ENCODE results near the gene ZRANB1.

Gene ZRANB1

GRCh38 chr10:124943301-124944092 lies 1.6 kb downstream of the ZRANB1 start:
- TF ChIP-seq GATA2 (IDR thresholded peaks at IDR 0.05; ENCODE audit: low read depth, low read length) (no peak), GATA3 (IDR thresholded peaks at IDR 0.05; ENCODE audit: low read depth, low read length) (no peak)

GRCh38 chr10:124944982-124945381 lies 3.1 kb downstream of the ZRANB1 start:
- TF ChIP-seq GATA3 (IDR thresholded peaks at IDR 0.05; ENCODE audit: low read depth, low read length): no peak
- no peak for TF ChIP-seq GATA2 (IDR thresholded peaks at IDR 0.05; ENCODE audit: low read depth, low read length)

GRCh38 chr10:124946945-124947344 lies 5.0 kb downstream of the ZRANB1 start:
- TF ChIP-seq GATA3 (IDR thresholded peaks at IDR 0.05; ENCODE audit: low read depth, low read length) (no peak), GATA2 (IDR thresholded peaks at IDR 0.05; ENCODE audit: low read depth, low read length) (no peak)

- TF ChIP-seq GATA2 (IDR thresholded peaks at IDR 0.05; ENCODE audit: low read depth, low read length) (no peak), GATA3 (IDR thresholded peaks at IDR 0.05; ENCODE audit: low read depth, low read length) (no peak)
Measured at GRCh38 chr10:124949543-124949942, 7.6 kb downstream of the ZRANB1 start.

- no peak for TF ChIP-seq GATA2 (IDR thresholded peaks at IDR 0.05; ENCODE audit: low read depth, low read length)
- TF ChIP-seq GATA3 (IDR thresholded peaks at IDR 0.05; ENCODE audit: low read depth, low read length): no peak
Measured at GRCh38 chr10:124952123-124952522, 10.2 kb downstream of the ZRANB1 start.

- TF ChIP-seq GATA3 (IDR thresholded peaks at IDR 0.05; ENCODE audit: low read depth, low read length) (no peak), GATA2 (IDR thresholded peaks at IDR 0.05; ENCODE audit: low read depth, low read length) (no peak)
Measured at GRCh38 chr10:124953421-124953820, 11.5 kb downstream of the ZRANB1 start.

GRCh38 chr10:124955243-124955642 lies 13.3 kb downstream of the ZRANB1 start:
- TF ChIP-seq GATA2 (IDR thresholded peaks at IDR 0.05; ENCODE audit: low read depth, low read length): no peak

- TF ChIP-seq GATA3 (IDR thresholded peaks at IDR 0.05; ENCODE audit: low read depth, low read length) (no peak), GATA2 (IDR thresholded peaks at IDR 0.05; ENCODE audit: low read depth, low read length) (no peak)
Measured at GRCh38 chr10:124955868-124956267, 13.9 kb downstream of the ZRANB1 start.

GRCh38 chr10:124956764-124957163 lies 14.8 kb downstream of the ZRANB1 start:
- TF ChIP-seq GATA2 (IDR thresholded peaks at IDR 0.05; ENCODE audit: low read depth, low read length): no peak

- no peak for TF ChIP-seq GATA2 (IDR thresholded peaks at IDR 0.05; ENCODE audit: low read depth, low read length)
- no peak for TF ChIP-seq GATA3 (IDR thresholded peaks at IDR 0.05; ENCODE audit: low read depth, low read length)
Measured at GRCh38 chr10:124957404-124957947, 15.6 kb downstream of the ZRANB1 start.

GRCh38 chr10:124959564-124959963 lies 17.6 kb downstream of the ZRANB1 start:
- TF ChIP-seq GATA3 (IDR thresholded peaks at IDR 0.05; ENCODE audit: low read depth, low read length) (no peak), GATA2 (IDR thresholded peaks at IDR 0.05; ENCODE audit: low read depth, low read length) (no peak)

- TF ChIP-seq GATA2 (IDR thresholded peaks at IDR 0.05; ENCODE audit: low read depth, low read length): no peak
- TF ChIP-seq GATA3 (IDR thresholded peaks at IDR 0.05; ENCODE audit: low read depth, low read length): no peak
Measured at GRCh38 chr10:124961248-124961570, 19.3 kb downstream of the ZRANB1 start.

- TF ChIP-seq GATA3 (IDR thresholded peaks at IDR 0.05; ENCODE audit: low read depth, low read length) (no peak), GATA2 (IDR thresholded peaks at IDR 0.05; ENCODE audit: low read depth, low read length) (no peak)
Measured at GRCh38 chr10:124962421-124962820, 20.5 kb downstream of the ZRANB1 start.

GRCh38 chr10:124963866-124964720 lies 22.2 kb downstream of the ZRANB1 start:
- TF ChIP-seq GATA2 (IDR thresholded peaks at IDR 0.05; ENCODE audit: low read depth, low read length) (no peak), GATA3 (IDR thresholded peaks at IDR 0.05; ENCODE audit: low read depth, low read length) (no peak)

GRCh38 chr10:124966008-124966407 lies 24.1 kb downstream of the ZRANB1 start:
- TF ChIP-seq GATA2 (IDR thresholded peaks at IDR 0.05; ENCODE audit: low read depth, low read length) (no peak), GATA3 (IDR thresholded peaks at IDR 0.05; ENCODE audit: low read depth, low read length) (no peak)
